Panc1 (cell line): ENCODE results near the gene TMEM98. TPM values are rescaled to one million over a fixed set of nuclear protein-coding genes. Genes with fewer than 3 reads are reported as not detected.

Experiments
- ATAC-seq: fragments of 200-7000 bp; cut with Tn5 transposase; 2 replicates; pipeline ENCODE4 v1.9.1; 2020; ENCODE audit warnings: mild to moderate bottlenecking, moderate library complexity
- BruUV-seq: library from RNA; stranded (reverse); fragments of 400-500 nt; replicated peaks from 2 replicates; lab custom pipeline; 2021; lab: Mats Ljungman, UMichigan
- CTCF ChIA-PET: fragments of 300-600 bp; sonication (Branson Sonifier 250); formaldehyde crosslinking; loops from one replicate; lab custom pipeline; 2022; ENCODE audit warnings: antibody characterized with exemption; lab: Charles Lee
- POLR2A ChIA-PET: fragments of 300-600 bp; sonication (Branson Sonifier 250); formaldehyde crosslinking; loops from one replicate; lab custom pipeline; 2022; ENCODE audit warnings: antibody characterized with exemption; lab: Charles Lee
- DNase-seq: peaks from one replicate; pipeline ENCODE4 v3.0.0-alpha.2; 2010; ENCODE audit warnings: low read depth, low spot score
- H3K27ac ChIP-seq: 2 replicates; pipeline ENCODE4 v1.5.1; 2011; ENCODE audit warnings: mild to moderate bottlenecking, low read length, inconsistent platforms
- H3K27me3 ChIP-seq: fragments of 200-500 bp; sonication (Bioruptor generic); 2 replicates; pipeline ENCODE4 v1.6.0; 2014; ENCODE audit warnings: low read length, inconsistent platforms; ENCODE audit not compliant: control insufficient read depth, insufficient read depth
- H3K36me3 ChIP-seq: fragments of 200-500 bp; sonication (Bioruptor generic); 2 replicates; pipeline ENCODE4 v1.5.1; 2014; ENCODE audit warnings: inconsistent platforms, mild to moderate bottlenecking, low read length, moderate library complexity; ENCODE audit not compliant: control insufficient read depth, insufficient read depth
- H3K4me1 ChIP-seq: 2 replicates; pipeline ENCODE4 v1.5.1; 2011; ENCODE audit warnings: inconsistent platforms, mild to moderate bottlenecking, low read length, moderate library complexity; ENCODE audit not compliant: control insufficient read depth, insufficient read depth
- H3K4me3 ChIP-seq, 2 experiments: 2 replicates each; pipeline ENCODE4 v1.5.1; 2011 to 2012; ENCODE audit warnings: low read depth in 2 of 2, low read length in 2 of 2, mild to moderate bottlenecking in 2 of 2, inconsistent platforms in 1 of 2, moderate library complexity in 1 of 2
- H3K9me3 ChIP-seq: fragments of 200-500 bp; sonication (Bioruptor generic); 2 replicates; pipeline ENCODE4 v1.5.1; 2014; ENCODE audit warnings: low read depth, mild to moderate bottlenecking, inconsistent platforms, low read length, moderate library complexity; ENCODE audit not compliant: control insufficient read depth, insufficient read depth
- POLR2AphosphoS5 ChIP-seq: IDR thresholded peaks from 2 replicates; pipeline ENCODE4 v1.6.1; 2012; ENCODE audit warnings: mild to moderate bottlenecking, low read depth, low read length, moderate library complexity
- SIN3A ChIP-seq: IDR thresholded peaks from 2 replicates; pipeline ENCODE4 v1.6.1; 2012; ENCODE audit warnings: low read depth, mild to moderate bottlenecking, low read length, moderate library complexity, borderline replicate concordance; ENCODE audit not compliant: insufficient read depth
- TCF7L2 ChIP-seq: IDR thresholded peaks from 2 replicates; pipeline ENCODE4 v1.6.1; 2011; ENCODE audit warnings: mild to moderate bottlenecking, low read depth, low read length, inconsistent platforms
- in situ Hi-C: cut with HindIII; loops from 2 replicates; pipeline ENCODE4 v1.10.0; 2016; ENCODE audit warnings: low sequenced_read_pairs, low pct_unique_long_range_greater_than_20kb
- intact Hi-C: fragments of 100-400 bp; cut with micrococcal nuclease; formaldehyde crosslinking; loops from one replicate; pipeline ENCODE4 v1.10.0; 2022; ENCODE audit not compliant: unreplicated experiment
- total RNA-seq: library from RNA; stranded (reverse); gene quantifications from one replicate; pipeline ENCODE4 v1.2.1, GENCODE V29; 2021; ENCODE audit not compliant: unreplicated experiment
- TF ChIP-seq, protein P1 (sequence below), 2 experiments: IDR thresholded peaks; 2 replicates each; pipeline ENCODE4 v1.6.1; 2011 to 2012; ENCODE audit warnings: low read depth in 2 of 2, control low read depth in 1 of 2, low read length in 1 of 2, mild to moderate bottlenecking in 1 of 2, moderate library complexity in 1 of 2; ENCODE audit not compliant: insufficient read depth in 1 of 2
- TF ChIP-seq, protein P2 (sequence below): fragments of 450-650 bp; IDR thresholded peaks from 2 replicates; pipeline ENCODE4 v1.5.1; 2017; ENCODE audit warnings: mild to moderate bottlenecking

The TMEM98 gene
- total RNA-seq, 1 experiment from 2014 or later, result 2.2 TPM

DNA sequence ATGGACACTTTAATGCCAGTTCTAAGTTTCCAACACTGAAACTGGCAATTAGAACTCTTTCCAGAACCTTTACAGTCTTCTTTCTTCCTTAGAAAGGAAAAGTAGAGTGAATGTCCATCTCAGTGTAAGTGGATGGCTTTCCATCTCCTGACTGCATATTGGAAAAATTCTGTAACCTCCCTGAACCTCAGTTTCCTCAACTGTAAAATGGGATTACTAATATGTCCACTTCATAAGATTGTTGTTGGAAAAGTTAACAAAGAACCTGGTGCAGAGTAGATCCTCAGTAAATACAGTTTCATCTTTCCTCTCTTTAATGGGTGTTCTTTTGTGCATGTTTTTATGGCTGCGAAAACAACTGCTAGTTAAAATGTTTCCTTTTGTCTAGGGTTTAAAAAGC lies 2.6 kb downstream of the TMEM98 start:
- no peak for ATAC-seq
- CTCF ChIA-PET, result no interaction called here
- POLR2A ChIA-PET, result no interaction called here

DNA sequence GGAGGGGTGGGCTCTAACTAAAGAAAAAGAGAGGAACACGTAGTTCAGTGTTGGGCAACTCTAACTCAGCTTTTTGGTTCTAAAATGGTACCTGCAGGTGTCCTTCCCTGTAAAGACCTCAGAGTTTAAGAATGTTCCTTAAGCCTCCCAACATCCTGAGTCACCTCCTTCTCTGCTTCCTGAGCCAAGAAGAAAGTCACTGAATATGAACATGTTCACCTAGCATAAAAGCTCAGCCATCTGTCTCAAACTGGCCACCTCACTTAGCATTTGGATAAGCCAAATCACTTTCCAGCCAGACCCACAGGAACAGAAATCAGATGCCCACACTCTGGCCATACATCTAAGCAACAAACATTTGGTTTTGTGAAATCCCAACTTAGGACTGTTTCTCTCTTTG lies 3.7 kb downstream of the TMEM98 start:
- DNase-seq, result no peak
- Histone ChIP-seq H3K36me3 (no peaks in the 10 kb centered on the region), H3K27ac (no peak overlapping the region), H3K4me1 (peaks cover 4% of the 10 kb centered on the region; the same call in 1 of the 2 replicates), H3K27me3 (peaks cover 26% of the 10 kb centered on the region), H3K9me3 (no peaks in the 10 kb centered on the region), H3K4me3 (no peak overlapping the region)
- intact Hi-C loops, result no loop called here
- in situ Hi-C loops, result no loop called here
- TF ChIP-seq TCF7L2 (no peak), SIN3A (no peak), POLR2AphosphoS5 (no peak)
- TF ChIP-seq, protein P1, sequence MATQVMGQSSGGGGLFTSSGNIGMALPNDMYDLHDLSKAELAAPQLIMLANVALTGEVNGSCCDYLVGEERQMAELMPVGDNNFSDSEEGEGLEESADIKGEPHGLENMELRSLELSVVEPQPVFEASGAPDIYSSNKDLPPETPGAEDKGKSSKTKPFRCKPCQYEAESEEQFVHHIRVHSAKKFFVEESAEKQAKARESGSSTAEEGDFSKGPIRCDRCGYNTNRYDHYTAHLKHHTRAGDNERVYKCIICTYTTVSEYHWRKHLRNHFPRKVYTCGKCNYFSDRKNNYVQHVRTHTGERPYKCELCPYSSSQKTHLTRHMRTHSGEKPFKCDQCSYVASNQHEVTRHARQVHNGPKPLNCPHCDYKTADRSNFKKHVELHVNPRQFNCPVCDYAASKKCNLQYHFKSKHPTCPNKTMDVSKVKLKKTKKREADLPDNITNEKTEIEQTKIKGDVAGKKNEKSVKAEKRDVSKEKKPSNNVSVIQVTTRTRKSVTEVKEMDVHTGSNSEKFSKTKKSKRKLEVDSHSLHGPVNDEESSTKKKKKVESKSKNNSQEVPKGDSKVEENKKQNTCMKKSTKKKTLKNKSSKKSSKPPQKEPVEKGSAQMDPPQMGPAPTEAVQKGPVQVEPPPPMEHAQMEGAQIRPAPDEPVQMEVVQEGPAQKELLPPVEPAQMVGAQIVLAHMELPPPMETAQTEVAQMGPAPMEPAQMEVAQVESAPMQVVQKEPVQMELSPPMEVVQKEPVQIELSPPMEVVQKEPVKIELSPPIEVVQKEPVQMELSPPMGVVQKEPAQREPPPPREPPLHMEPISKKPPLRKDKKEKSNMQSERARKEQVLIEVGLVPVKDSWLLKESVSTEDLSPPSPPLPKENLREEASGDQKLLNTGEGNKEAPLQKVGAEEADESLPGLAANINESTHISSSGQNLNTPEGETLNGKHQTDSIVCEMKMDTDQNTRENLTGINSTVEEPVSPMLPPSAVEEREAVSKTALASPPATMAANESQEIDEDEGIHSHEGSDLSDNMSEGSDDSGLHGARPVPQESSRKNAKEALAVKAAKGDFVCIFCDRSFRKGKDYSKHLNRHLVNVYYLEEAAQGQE (IDR thresholded peaks at IDR 0.05; ENCODE audit: insufficient read depth in 1 of 2, low read depth in 2 of 2, low read length in 1 of 2), result no peak
- TF ChIP-seq, protein P2, sequence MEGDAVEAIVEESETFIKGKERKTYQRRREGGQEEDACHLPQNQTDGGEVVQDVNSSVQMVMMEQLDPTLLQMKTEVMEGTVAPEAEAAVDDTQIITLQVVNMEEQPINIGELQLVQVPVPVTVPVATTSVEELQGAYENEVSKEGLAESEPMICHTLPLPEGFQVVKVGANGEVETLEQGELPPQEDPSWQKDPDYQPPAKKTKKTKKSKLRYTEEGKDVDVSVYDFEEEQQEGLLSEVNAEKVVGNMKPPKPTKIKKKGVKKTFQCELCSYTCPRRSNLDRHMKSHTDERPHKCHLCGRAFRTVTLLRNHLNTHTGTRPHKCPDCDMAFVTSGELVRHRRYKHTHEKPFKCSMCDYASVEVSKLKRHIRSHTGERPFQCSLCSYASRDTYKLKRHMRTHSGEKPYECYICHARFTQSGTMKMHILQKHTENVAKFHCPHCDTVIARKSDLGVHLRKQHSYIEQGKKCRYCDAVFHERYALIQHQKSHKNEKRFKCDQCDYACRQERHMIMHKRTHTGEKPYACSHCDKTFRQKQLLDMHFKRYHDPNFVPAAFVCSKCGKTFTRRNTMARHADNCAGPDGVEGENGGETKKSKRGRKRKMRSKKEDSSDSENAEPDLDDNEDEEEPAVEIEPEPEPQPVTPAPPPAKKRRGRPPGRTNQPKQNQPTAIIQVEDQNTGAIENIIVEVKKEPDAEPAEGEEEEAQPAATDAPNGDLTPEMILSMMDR, result no peak
- ChIA-PET CTCF (interaction anchor here (0.5 to 0.6 kb wide), 2 partner anchors 360 to 981 kb away, joined by 3 read pairs; no protein-coding TSS in a partner anchor), POLR2A (no interaction called here)
- no peak for ATAC-seq
- no TSS peak for BruUV-seq

More for the DNA sequence above, 2.6 kb downstream of the TMEM98 start:
- no TSS peak for BruUV-seq
- in situ Hi-C loops, result no loop called here
- H3K27me3 ChIP-seq, result peaks cover 29% of the 10 kb centered on the region
- no peak overlapping the region for H3K4me3 ChIP-seq
- H3K27ac ChIP-seq, result no peak overlapping the region
- no peaks in the 10 kb centered on the region for H3K36me3 ChIP-seq
- no peaks in the 10 kb centered on the region for H3K9me3 ChIP-seq
- intact Hi-C loops, result no loop called here
- TF ChIP-seq, protein P2, result no peak
- no peak for TF ChIP-seq TCF7L2
- no peak for TF ChIP-seq POLR2AphosphoS5
- no peak for TF ChIP-seq SIN3A
- TF ChIP-seq, protein P1 (IDR thresholded peaks at IDR 0.05; ENCODE audit: insufficient read depth in 1 of 2, low read depth in 2 of 2, low read length in 1 of 2), result no peak
- peaks cover 4% of the 10 kb centered on the region; the same call in 1 of the 2 replicates for H3K4me1 ChIP-seq
- no peak for DNase-seq
